CD14-positive monocyte (primary cell): ENCODE results near the gene PCDHGB4. TPM values are rescaled to one million over a fixed set of nuclear protein-coding genes. Genes with fewer than 3 reads are reported as not detected.

Source experiments
- DNase-seq, 3 donors: peaks; one replicate each; pipeline ENCODE4 v3.0.0-alpha.2; 2011 to 2022
- H2AFZ ChIP-seq: 2 replicates; pipeline ENCODE4 v1.6.0; 2012; ENCODE audit warnings: mild to moderate bottlenecking, low read depth, low read length, inconsistent platforms; ENCODE audit not compliant: insufficient read depth, poor library complexity, severe bottlenecking
- H3K27ac ChIP-seq, 2 donors: 1 replicate in 1 of 2; 2 replicates in 1 of 2; pipeline ENCODE4 v1.5.1; 2012 to 2013; ENCODE audit warnings: low read length in 2 of 2, control low read depth in 1 of 2, inconsistent platforms in 1 of 2, low read depth in 1 of 2, mild to moderate bottlenecking in 1 of 2
- H3K27me3 ChIP-seq, 2 donors: one replicate each; pipeline versions ENCODE4 v1.6.0 to v1.6.1; 2011 to 2013; ENCODE audit warnings: low read length in 2 of 2; ENCODE audit not compliant: control insufficient read depth in 2 of 2, insufficient read depth in 2 of 2
- H3K36me3 ChIP-seq, 2 donors: replicated peaks in 1 of 2; 1 replicate in 1 of 2; 2 replicates in 1 of 2; pipeline versions ENCODE4 v1.5.1 to v1.6.1; 2012 to 2013; ENCODE audit warnings: low read length in 2 of 2, control low read depth in 1 of 2, inconsistent platforms in 1 of 2, mild to moderate bottlenecking in 1 of 2; ENCODE audit not compliant: insufficient read depth in 2 of 2, control insufficient read depth in 1 of 2
- H3K4me1 ChIP-seq, 2 donors: 1 replicate in 1 of 2; 2 replicates in 1 of 2; pipeline versions ENCODE4 v1.5.1 to v1.6.1; 2012 to 2013; ENCODE audit warnings: low read length in 2 of 2, control low read depth in 1 of 2, inconsistent platforms in 1 of 2, mild to moderate bottlenecking in 1 of 2, moderate library complexity in 1 of 2; ENCODE audit not compliant: insufficient read depth in 2 of 2, control insufficient read depth in 1 of 2
- H3K4me2 ChIP-seq: replicated peaks from 2 replicates; pipeline ENCODE3; 2012; ENCODE audit warnings: low read length, moderate library complexity, mild to moderate bottlenecking; ENCODE audit not compliant: poor library complexity, severe bottlenecking; ENCODE audit errors: extremely low read depth
- H3K4me3 ChIP-seq, 3 experiments: fragments of 200-600 bp in 1 of 3; sonication (generic) in 1 of 3; replicated peaks in 1 of 3; 1 replicate in 2 of 3; 2 replicates in 1 of 3; pipeline ENCODE4 v1.5.1; 2011 to 2013; ENCODE audit warnings: low read length in 3 of 3, mild to moderate bottlenecking in 3 of 3, control low read depth in 2 of 3, low read depth in 2 of 3, inconsistent platforms in 1 of 3, moderate library complexity in 1 of 3
- H3K79me2 ChIP-seq: 2 replicates; pipeline ENCODE4 v1.6.0; 2012; ENCODE audit warnings: mild to moderate bottlenecking, control low read depth, inconsistent platforms, low read length, moderate library complexity; ENCODE audit not compliant: insufficient read depth
- H3K9ac ChIP-seq: 2 replicates; pipeline ENCODE4 v1.6.0; 2017; ENCODE audit warnings: low read length, mild to moderate bottlenecking; ENCODE audit not compliant: insufficient read depth, poor library complexity, severe bottlenecking
- H3K9me3 ChIP-seq, 2 donors: replicated peaks in 1 of 2; 1 replicate in 1 of 2; 2 replicates in 1 of 2; pipeline versions ENCODE4 v1.5.1 to v1.6.1; 2012 to 2013; ENCODE audit warnings: low read length in 2 of 2, control low read depth in 1 of 2; ENCODE audit not compliant: control insufficient read depth in 1 of 2, insufficient read depth in 1 of 2
- H4K20me1 ChIP-seq: 2 replicates; pipeline ENCODE4 v1.6.0; 2012; ENCODE audit warnings: mild to moderate bottlenecking, low read length, control low read depth, moderate library complexity; ENCODE audit not compliant: insufficient read depth
- H3K27ac Mint-ChIP-seq, 7 donors: one replicate each; pipeline ENCODE4 v1.8.0; 2020; ENCODE audit warnings: mild to moderate bottlenecking in 7 of 7, mixed read lengths in 7 of 7, moderate library complexity in 6 of 7, inconsistent platforms in 2 of 7
- H3K27me3 Mint-ChIP-seq, 3 donors: one replicate each; pipeline ENCODE4 v1.8.0; 2021 to 2022; ENCODE audit warnings: low read depth in 3 of 3, mild to moderate bottlenecking in 3 of 3, mixed read lengths in 3 of 3, moderate library complexity in 3 of 3, inconsistent platforms in 1 of 3
- H3K36me3 Mint-ChIP-seq, 2 donors: one replicate each; pipeline ENCODE4 v1.8.0; 2020; ENCODE audit warnings: mixed read lengths in 2 of 2, inconsistent platforms in 1 of 2, mild to moderate bottlenecking in 1 of 2
- H3K4me1 Mint-ChIP-seq: one replicate; pipeline ENCODE4 v1.8.0; 2020; ENCODE audit warnings: mild to moderate bottlenecking, mixed read lengths
- H3K4me3 Mint-ChIP-seq, 2 donors: one replicate each; pipeline ENCODE4 v1.8.0; 2020; ENCODE audit warnings: mild to moderate bottlenecking in 2 of 2, mixed read lengths in 2 of 2, moderate library complexity in 1 of 2
- H3K9me3 Mint-ChIP-seq, 7 donors: one replicate each; pipeline ENCODE4 v1.8.0; 2020 to 2022; ENCODE audit warnings: mixed read lengths in 7 of 7, mild to moderate bottlenecking in 6 of 7, moderate library complexity in 6 of 7, inconsistent platforms in 2 of 7
- WGBS: methylation state at CpG from one replicate; pipeline ENCODE4 v1.1.5; 2013; ENCODE audit warnings: missing lambda C conversion rate; ENCODE audit not compliant: insufficient coverage; 5-methylcytosine and 5-hydroxymethylcytosine counted together
- intact Hi-C, 2 donors: fragments of 100-400 bp; cut with micrococcal nuclease; formaldehyde crosslinking; loops; one replicate each; pipeline versions ENCODE4 v1.15.0 to v1.15.1; 2023
- polyA plus RNA-seq, 3 donors: library from polyadenylated mRNA; depleted of rRNA in 1 of 3; unstranded in 2 of 3; stranded (reverse) in 1 of 3; fragments of 300-500 nt in 2 of 3; fragments of >200 nt in 1 of 3; fragmentation: Illumina TruSeq in 2 of 3; gene quantifications; 1 replicate in 2 of 3; 2 replicates in 1 of 3; pipeline ENCODE4 v1.2.3, GENCODE V29; 2012 to 2021
- TF ChIP-seq, protein P1 (sequence below): fragments of 200-600 bp; IDR thresholded peaks from one replicate; pipeline ENCODE4 v1.8.0; 2022; ENCODE audit warnings: antibody characterized with exemption, mild to moderate bottlenecking

Gene PCDHGB4
- polyA plus RNA-seq, 3 donors, result not detected

DNA sequence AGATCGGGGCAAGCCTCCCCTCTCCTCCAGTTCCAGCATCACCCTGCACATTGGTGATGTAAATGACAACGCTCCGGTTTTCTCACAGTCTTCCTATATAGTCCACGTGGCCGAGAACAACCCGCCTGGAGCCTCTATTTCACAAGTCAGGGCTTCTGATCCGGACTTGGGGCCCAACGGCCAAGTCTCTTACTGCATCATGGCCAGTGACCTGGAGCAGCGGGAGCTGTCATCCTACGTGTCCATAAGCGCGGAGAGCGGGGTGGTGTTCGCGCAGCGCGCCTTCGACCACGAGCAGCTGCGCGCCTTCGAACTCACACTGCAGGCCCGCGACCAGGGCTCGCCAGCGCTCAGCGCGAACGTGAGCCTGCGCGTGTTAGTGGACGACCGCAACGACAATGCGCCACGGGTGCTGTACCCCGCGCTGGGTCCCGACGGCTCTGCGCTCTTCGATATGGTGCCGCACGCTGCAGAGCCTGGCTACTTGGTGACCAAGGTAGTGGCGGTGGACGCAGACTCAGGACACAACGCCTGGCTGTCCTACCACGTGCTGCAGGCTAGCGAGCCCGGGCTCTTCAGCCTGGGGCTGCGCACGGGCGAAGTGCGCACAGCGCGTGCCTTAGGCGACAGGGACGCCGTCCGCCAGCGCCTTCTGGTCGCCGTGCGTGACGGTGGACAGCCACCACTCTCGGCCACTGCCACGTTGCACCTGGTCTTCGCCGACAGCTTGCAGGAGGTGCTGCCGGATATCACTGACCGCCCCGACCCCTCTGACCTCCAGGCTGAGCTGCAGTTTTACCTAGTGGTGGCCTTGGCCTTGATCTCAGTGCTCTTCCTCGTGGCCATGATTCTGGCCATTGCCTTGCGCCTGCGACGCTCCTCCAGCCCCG is 1.9 kb downstream of the PCDHGB4 start:
- no peaks in the 10 kb centered on the region for H4K20me1 ChIP-seq
- no peak overlapping the region for H3K27ac ChIP-seq
- no peaks in the 10 kb centered on the region for H3K36me3 ChIP-seq
- H3K4me3 ChIP-seq, result no peak overlapping the region
- DNase-seq, result no peak
- TF ChIP-seq, protein P1, sequence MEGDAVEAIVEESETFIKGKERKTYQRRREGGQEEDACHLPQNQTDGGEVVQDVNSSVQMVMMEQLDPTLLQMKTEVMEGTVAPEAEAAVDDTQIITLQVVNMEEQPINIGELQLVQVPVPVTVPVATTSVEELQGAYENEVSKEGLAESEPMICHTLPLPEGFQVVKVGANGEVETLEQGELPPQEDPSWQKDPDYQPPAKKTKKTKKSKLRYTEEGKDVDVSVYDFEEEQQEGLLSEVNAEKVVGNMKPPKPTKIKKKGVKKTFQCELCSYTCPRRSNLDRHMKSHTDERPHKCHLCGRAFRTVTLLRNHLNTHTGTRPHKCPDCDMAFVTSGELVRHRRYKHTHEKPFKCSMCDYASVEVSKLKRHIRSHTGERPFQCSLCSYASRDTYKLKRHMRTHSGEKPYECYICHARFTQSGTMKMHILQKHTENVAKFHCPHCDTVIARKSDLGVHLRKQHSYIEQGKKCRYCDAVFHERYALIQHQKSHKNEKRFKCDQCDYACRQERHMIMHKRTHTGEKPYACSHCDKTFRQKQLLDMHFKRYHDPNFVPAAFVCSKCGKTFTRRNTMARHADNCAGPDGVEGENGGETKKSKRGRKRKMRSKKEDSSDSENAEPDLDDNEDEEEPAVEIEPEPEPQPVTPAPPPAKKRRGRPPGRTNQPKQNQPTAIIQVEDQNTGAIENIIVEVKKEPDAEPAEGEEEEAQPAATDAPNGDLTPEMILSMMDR, result no peak
- Mint-ChIP-seq H3K27ac (no peak overlapping the region), H3K4me3 (peak overlapping the region; percentile 1 to 75), H3K9me3 (peaks cover 43 to 81% (median 64%) of the 10 kb centered on the region in 7 donors), H3K36me3 (peaks cover 7 to 12% of the 10 kb centered on the region in 2 donors), H3K27me3 (peaks cover 51 to 82% (median 77%) of the 10 kb centered on the region in 3 donors), H3K4me1 (peaks cover 5% of the 10 kb centered on the region)
- H3K9me3 ChIP-seq, result peaks cover 52 to 96% of the 10 kb centered on the region in 2 donors
- H2AFZ ChIP-seq, result no peak overlapping the region
- no peaks in the 10 kb centered on the region for H3K4me1 ChIP-seq
- intact Hi-C loops, result no loop called here
- H3K4me2 ChIP-seq, result no peak overlapping the region
- no peaks in the 10 kb centered on the region for H3K79me2 ChIP-seq
- WGBS, result 37% methylated on average over 77 of the region's 77 CpGs
- H3K27me3 ChIP-seq, result peaks cover 40 to 96% of the 10 kb centered on the region in 2 donors
- H3K9ac ChIP-seq, result no peak overlapping the region

DNA sequence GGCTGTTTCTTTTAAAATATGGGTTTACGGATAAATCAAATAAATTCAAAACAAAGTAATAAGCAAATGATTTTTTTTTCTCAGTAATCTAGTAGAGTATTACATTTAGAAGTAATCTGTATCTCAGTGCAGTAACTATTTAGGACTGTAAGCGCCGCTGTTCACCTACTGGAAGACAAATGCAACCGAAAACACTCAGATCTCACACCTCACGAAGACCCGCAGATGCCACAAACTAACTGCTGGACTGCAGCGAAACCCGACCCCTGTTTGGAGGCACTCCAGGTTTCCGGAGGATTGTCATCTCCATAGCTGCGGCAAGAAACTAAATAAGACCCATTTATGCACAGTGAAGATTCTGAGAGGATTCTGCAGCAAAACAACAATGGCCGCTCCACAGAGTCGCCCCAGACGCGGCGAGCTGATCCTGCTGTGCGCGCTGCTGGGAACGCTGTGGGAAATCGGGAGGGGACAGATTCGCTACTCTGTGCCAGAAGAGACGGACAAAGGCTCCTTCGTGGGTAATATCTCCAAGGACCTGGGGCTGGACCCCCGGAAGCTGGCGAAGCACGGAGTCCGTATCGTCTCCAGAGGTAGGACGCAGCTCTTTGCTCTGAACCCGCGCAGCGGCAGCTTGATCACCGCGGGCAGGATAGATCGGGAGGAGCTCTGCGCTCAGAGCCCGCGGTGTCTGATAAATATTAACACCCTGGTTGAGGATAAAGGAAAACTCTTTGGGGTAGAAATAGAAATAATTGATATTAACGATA is 5.1 kb downstream of the PCDHGB4 start, which contains the start of gene PCDHGA8:
Gene PCDHGA8, plus strand, starts transcription at position 205 of the 770 bp plus-strand sequence. Its CDS starts 181 bp downstream, at position 386.
- DNase-seq, result no peak
- Histone ChIP-seq H3K27me3 (peaks cover 53 to 97% of the 10 kb centered on the region in 2 donors), H3K9me3 (peaks cover 50 to 92% of the 10 kb centered on the region in 2 donors), H3K4me2 (no peak within 1 kb of the TSS), H3K4me1 (no peaks in the 10 kb centered on the region), H3K27ac (no peak within 1 kb of the TSS), H4K20me1 (no peaks in the 10 kb centered on the region), H3K79me2 (no peaks in the 10 kb centered on the region), H2AFZ (no peak within 1 kb of the TSS), H3K36me3 (no peaks in the 10 kb centered on the region), H3K9ac (no peak within 1 kb of the TSS), H3K4me3 (no peak within 1 kb of the TSS)
- 31% methylated on average over 23 of the region's 38 CpGs for WGBS
- intact Hi-C loops, result no loop called here
- Mint-ChIP-seq H3K27me3 (peaks cover 59 to 88% (median 84%) of the 10 kb centered on the region in 3 donors), H3K4me1 (peaks cover 5% of the 10 kb centered on the region), H3K9me3 (peaks cover 41 to 79% (median 64%) of the 10 kb centered on the region in 7 donors), H3K36me3 (peaks cover 7 to 12% of the 10 kb centered on the region in 2 donors), H3K27ac (no peak within 1 kb of the TSS), H3K4me3 (peak within 1 kb of the TSS; percentile 42 to 69)
- TF ChIP-seq, protein P1, result peak; percentile 12
